Activated T-helper 9 cell treated with anti-CD3 and anti-CD28 coated beads, Interleukin-2, amount 50 U/mL, for 16 hours (primary cell): ENCODE results near the gene AGBL4.

Experiments used
- DNase-seq: peaks from one replicate; pipeline ENCODE4 v3.0.0-alpha.2; 2020; ENCODE audit warnings: low read depth

Gene AGBL4

GRCh38 chr1:48767975-48768510 is 1255.7 kb downstream of the AGBL4 start:
- no peak for DNase-seq

- DNase-seq = no peak
These were observed 1258.4 kb downstream of the AGBL4 start for GRCh38 chr1:48765335-48765734.

DNA sequence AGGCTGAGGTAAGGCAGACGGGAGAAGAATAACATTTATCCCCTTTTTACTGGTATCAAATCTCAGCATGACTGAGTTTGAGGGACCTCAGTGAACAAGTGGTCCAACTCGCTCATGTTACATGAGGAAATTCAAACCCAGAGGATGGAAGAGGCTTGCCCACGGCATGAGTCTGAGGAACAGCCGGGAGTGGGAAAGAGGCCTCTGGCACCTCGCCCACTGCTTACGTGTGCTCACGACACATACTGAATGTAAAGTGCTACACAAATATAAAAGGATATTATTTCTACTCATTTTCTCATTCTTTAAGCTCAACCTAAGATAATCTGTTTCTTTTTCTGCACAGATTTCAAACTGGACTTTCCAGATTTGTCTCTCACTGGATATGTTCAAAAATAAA is 1261.8 kb downstream of the AGBL4 start:
- DNase-seq = no peak

GRCh38 chr1:48761411-48761810 is 1262.3 kb downstream of the AGBL4 start:
- no peak for DNase-seq

- DNase-seq = no peak
These were observed 1262.9 kb downstream of the AGBL4 start for GRCh38 chr1:48760857-48761256.

- DNase-seq = no peak
These were observed 1264.8 kb downstream of the AGBL4 start for GRCh38 chr1:48758976-48759375.

- DNase-seq = no peak
These were observed 1266.4 kb downstream of the AGBL4 start for GRCh38 chr1:48757363-48757762.

GRCh38 chr1:48756683-48757316 is 1267.0 kb downstream of the AGBL4 start:
- DNase-seq = no peak

GRCh38 chr1:48753293-48753692 is 1270.5 kb downstream of the AGBL4 start:
- DNase-seq = no peak

DNA sequence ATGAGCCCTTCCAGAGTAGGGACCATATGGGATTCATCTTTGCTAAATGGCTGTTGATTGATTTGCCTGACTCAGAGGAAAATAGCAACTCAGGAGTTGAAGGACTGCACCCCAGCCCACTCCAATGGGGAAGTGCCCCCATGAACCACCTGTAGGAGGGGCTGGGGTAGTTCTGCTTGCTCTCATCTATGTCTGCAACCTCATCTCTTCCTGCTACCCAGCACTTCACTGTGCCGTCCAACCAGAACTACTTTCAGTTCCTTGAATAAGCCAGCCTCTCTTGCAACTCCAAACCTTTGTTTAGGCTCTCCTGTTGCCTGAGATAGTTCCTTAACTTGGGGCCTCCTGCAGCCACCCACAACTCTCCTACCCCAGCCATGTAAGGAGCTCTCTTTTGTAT is 1273.6 kb downstream of the AGBL4 start:
- no peak for DNase-seq

DNA sequence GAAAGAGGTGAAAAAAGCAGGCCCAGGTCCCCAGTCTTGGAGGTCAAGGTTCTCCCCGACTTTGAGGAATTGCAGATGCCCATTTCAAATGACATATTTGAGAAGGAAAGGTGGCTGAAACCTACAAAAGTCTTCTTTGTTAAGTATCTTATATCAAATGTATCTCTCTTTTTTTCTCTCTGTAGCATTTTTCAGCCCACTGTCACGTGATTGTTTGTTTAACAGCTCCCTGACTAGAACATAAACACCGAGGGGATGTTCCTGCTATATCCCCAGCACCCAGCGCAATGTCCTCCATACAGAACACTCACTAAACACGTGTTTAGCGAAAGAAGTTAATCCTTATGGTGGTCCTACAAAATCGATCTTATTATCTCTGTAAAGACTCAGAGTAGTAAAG is 1274.7 kb downstream of the AGBL4 start:
- no peak for DNase-seq

GRCh38 chr1:48746906-48747305 is 1276.8 kb downstream of the AGBL4 start:
- no peak for DNase-seq

DNA sequence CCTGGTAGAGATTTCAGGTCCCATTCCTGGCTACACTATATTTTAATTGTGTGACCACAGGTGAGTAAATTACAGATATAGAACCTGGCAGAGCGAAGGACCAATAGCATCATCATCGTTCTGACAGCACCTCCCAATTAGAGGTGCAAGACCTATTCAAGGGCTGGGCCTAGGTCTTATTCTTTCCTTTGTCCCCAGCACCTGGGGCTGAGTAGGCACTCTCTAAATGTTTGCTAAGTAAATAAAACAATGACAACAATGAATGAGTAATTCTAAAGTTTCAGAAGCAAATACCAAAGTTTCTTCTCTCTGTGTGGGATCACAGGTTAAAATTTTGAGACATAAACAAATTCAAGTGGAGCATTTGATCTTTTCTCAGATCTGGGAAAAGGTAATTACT is 1279.7 kb downstream of the AGBL4 start:
- no peak for DNase-seq

DNA sequence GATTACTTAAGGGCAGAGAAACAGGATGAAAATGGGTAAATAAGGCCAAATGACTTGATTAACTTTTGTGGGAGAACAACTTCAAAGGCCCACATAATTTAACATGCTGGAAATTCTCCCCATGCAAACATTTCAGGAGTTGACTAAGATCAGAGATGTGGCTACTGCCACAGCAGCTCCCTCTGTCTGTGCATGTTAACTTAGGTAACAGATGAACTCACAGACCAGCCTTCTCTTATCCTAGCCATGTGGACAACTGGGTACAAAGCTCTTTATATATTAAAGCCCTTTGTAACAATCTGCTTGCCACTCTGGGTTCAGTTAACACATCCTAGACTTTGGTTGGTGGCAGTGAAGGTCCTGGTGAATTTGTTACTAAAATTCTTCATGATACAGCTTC is 1280.3 kb downstream of the AGBL4 start:
- no peak for DNase-seq

DNA sequence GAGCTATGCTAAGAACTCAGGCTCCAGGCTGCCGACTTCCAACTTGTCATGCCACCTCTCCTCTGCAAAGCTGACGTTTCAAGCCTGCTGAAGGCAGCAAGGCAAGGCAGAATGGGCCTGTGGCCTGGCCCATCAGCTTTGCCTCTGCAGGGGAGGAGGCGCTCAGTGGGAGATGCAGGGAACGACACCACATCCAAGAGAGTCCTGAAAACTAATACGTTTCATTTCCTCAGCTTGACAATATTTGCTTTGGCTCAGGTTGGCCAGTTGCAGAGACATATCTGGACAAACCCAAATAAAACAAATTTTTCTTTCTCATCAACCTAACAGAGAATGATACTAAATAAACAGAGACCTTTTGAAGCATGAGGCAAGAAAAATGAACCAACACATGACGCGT is 1282.4 kb downstream of the AGBL4 start:
- no peak for DNase-seq

DNA sequence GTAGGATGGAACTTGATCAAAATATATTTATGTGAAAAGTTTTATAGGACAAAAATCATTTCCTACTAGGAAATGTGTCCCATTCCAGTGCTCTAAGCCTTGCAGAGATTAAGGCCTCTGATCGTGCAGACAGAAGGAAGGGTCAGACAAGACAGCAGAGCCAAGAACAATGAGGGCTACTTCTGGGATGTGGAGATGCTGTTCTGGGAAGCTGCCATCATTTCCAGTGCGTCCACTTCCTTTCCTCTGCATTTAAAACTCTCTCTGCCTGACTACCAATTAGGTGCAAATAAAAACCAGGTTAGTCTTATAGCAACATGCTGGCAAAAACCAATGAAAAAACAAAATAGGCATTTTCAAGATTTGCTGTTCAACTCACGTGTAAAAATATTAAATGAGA is 1283.1 kb downstream of the AGBL4 start:
- DNase-seq = no peak

- DNase-seq = no peak
These were observed 1284.7 kb downstream of the AGBL4 start for GRCh38 chr1:48739091-48739490.

DNA sequence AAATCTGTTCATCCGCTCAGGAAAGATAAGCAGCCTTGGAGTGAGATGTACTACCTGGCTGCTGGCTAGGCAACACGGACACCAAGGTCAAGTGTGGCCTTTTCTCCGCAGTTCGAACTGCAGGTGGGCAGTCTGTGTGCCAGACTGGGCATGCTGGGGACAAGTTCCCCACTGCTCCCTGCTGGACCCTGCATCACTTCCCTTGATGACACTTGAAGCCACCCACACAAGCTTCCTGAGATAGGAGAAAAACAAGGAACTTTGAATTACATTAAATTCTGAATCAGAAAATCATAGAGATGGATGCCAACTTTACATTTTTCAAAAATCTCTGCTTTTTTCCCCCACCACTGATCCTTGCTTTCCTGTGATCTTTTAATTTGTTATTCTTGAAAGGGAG is 1285.4 kb downstream of the AGBL4 start:
- no peak for DNase-seq

DNA sequence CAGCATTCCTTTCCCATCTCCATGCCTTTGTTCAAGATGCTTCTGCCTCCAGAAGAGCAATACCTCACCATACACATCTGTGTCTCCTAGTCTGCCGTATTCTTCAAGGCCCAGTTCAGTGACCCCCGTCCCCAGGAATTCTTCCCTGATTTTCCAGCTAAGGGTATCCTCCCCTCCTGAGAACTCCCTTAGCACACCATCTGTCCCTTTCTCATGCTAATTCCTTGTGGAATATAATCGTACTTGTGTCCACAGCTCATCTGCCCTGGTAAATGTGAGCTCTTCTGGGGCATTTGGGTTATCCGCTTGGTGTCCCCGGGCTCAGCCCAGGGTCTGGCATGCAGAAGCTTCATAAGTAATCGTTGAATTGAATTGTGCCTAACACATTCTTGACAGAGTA is 1288.0 kb downstream of the AGBL4 start:
- DNase-seq = no peak

DNA sequence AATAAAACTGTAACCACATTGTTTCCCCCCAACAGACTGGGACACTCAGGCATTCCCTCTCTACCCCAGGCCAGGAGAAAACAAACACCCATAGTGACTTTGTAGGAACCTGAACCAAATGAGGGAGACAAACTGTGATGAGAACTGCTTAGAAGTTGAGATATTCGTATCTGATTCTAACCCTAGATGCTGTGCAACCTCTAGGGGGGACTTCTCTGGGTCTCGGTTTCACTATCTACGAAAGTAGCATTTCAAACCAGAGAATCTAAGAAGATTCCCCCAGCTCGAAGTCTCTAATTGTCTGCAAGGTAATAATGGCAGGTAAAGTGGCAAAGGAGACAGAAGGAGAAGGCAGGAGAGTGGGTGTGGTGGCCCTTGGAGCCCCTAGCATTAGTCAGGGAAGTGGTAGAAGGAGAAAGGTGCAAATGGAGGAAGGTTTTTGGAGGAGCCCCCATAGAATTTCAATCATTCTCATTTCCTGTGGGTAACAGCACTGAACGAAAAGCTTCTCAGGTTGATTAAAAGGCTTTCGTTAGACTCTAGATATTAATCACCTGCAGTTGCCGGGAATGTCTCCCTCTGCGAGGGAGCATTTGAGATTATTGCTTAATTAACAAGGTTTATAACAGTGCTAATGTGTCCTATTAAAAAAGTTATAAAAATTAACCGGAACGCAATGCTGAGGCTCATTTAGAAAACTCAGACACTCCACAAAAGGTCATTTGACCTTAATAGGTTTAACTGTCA is 1293.4 kb downstream of the AGBL4 start:
- DNase-seq = no peak

DNA sequence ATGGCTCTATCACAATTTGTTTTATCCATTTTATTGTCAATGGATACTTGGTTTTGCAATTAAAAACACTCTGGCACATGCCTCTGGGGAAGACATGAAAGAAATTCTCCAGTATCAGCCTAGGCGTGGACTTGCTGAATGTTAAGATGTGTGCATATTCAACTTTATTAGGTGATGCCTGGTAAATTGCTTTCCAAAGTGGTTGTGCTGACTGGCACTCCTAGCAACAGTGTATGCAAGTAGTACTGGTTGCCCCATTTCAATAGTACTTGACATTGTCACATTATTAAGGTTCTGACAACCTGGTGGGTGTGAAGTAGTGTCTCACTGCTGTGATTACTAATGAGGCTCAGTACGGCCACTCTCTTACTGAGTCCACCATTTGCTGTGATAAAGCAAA is 1295.2 kb downstream of the AGBL4 start:
- no peak for DNase-seq

DNA sequence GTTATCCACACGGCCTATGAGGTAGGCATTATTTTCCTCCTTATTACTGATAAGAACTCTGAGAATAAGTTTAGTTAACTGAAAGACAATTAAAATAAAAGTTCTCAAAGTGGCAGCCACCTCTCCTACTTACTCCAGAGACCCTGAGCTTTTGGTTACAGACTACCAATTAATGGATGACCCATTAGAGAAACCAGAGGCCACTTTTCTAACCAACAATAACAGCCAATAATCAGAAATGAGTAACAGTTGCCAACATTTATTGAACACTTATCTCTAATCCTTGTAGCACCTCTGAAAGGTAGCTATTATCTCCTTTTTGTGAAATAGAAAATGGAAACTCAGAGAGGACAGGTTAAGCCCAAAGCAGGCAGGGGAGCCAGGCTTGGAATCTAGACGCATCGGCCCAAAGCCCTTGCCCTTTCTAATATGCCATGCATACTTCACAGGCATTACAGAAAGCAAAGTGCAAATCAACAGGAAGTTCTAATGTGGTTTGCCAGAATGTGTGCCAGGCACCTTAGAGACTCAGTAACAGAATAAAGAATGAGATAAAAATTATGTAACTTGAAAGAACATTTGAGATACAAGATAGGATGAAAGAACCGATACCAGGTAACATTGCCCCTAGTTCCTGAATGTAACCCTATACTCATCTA is 1297.1 kb downstream of the AGBL4 start:
- no peak for DNase-seq

GRCh38 chr1:48726139-48726538 is 1297.6 kb downstream of the AGBL4 start:
- DNase-seq = no peak
